Measurements from ENCODE around the gene SRPK2. TPM values are rescaled to one million over a fixed set of nuclear protein-coding genes. Genes with fewer than 3 reads are reported as not detected.

SRPK2 gene
- total and polyA plus RNA-seq, 2 of the 8 experiments (the other 6 are each of a cell fraction or from before 2014, with no cell fraction given): 10.0 to 47.1 TPM

DNA sequence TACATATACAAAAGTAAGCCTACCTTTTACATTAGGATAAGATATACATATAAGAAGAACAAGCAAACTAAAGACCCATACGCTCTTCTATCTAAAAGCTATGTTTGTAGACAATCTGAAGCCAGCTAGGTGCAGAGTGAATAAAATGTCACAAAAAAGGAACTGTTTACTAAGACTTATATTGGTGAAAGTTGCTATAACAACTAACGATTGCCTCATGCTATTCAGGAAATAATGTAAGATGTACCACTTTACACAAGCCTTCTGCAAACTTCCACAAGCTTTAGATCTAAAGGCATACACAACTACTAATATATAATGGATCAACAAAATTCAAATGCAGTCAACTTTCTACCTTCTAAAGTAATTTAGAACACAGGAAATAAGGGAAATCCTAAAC lies 175.1 kb downstream of the SRPK2 start (continued):
- TF ChIP-seq POLR2A (IDR thresholded peaks at IDR 0.05; ENCODE audit: control extremely low read depth in 1 of 2, low read depth in 2 of 2, low read length in 2 of 2) (no peak), SP2 (IDR thresholded peaks at IDR 0.05; ENCODE audit: low read length) (no peak), KDM1A (IDR thresholded peaks at IDR 0.05; ENCODE audit: borderline replicate concordance, low read length) (no peak), CREB1 (IDR thresholded peaks at IDR 0.05) (no peak), SIRT6 (IDR thresholded peaks at IDR 0.05; ENCODE audit: low read length) (no peak), EZH2 (IDR thresholded peaks at IDR 0.05; ENCODE audit: low read depth, low read length, severe bottlenecking) (no peak), SUZ12 (IDR thresholded peaks at IDR 0.05; ENCODE audit: low read length) (no peak)
